DMS114 treated with DMSO at 0.1 percent for 48 hours (cell line): ENCODE data around the gene ATP5PD.
"Not testable (repeated sequence)": the region's sequence is repeated elsewhere in the genome, so short reads cannot be mapped to it uniquely, and the experiment has no call there.

ENCODE experiments used
- DNase-seq: peaks from one replicate; lab custom pipeline; 2025; ENCODE audit not compliant: unreplicated experiment; lab: John Stamatoyannopoulos, UW

ATP5PD gene

GRCh38 chr17:75077496-75078283 is 30.9 kb upstream of the ATP5PD start:
- DNase-seq = no peak

DNA sequence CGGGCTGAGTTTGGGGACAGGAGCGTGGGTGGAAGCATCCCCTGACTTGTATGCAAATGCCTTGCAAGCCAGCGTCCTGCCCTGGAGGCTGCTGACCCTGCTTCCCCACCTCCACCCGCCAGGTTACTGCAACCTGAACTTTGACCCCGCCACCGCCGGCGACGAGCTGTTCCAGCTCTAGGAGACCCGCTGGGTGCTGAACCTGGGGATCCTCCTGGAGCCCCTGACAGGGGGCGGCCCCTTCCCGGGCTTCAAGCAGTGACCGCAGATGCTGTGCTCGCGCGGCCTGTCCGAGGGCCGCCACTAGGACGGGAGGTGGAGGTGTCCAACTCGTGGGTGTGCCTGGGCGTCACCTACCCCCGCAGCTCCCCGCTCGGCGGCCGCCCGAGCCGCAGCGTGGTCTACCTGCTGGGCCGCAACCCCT is 30.3 kb upstream of the ATP5PD start:
- DNase-seq = no peak

GRCh38 chr17:75075597-75076336 is 29.0 kb upstream of the ATP5PD start:
- DNase-seq = no peak

GRCh38 chr17:75074532-75074931 is 27.8 kb upstream of the ATP5PD start:
- DNase-seq = no peak

- no peak for DNase-seq
Measured at GRCh38 chr17:75073618-75074047, 26.9 kb upstream of the ATP5PD start.

DNA sequence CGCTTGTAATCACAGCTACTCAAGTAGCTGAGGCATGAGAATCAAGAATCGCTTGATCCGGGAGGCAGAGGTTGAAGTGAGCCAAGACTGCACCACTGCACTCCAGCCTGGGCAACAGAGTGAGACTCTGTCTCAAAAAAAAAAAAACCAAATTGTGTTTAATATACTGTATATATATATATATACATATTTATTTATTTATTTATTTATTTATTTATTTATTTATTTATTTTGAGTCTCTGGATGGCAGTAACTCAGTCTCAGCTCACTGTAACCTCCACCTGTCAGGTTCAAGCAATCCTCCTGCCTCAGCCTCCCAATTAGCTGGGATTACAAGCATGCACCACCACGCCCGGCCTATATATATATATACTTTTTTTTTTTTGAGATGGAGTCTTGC is 26.1 kb upstream of the ATP5PD start:
- DNase-seq = not testable (repeated sequence)

DNA sequence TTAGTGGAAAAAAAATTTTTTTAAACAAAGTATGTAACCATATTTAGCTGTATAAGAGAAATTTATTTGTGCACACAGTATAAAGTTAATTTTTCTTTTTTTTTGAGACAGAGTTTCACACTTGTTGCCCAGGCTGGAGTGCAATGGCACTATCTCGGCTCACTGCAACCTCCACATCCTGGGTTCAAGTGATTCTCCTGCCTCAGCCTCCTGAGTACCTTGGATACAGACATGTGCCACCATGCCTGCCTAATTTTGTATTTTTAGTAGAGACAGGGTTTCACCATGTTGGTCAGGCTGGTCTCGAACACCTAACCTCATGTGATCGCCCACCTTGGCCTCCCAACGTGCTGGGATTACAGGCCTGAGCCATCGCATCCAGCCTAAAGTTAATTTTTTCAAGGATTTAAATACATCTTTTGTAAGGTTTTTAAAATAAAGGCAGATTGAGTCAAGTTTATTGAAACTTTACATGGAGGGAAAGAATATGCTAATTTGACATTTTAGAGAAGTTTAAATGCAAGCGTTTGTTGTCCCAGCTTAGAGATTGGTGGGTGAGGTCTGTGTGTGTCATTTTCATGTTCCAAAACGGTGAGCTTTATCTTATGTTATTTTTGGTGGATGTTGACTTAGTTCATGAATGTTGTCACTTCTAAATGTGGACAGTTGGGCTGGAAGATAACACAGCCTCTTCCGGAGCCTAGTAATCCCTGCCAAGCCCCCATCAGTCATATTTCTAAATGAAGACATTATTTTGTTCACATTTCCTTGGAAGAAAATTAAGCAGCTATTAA is 24.9 kb upstream of the ATP5PD start:
- not testable (repeated sequence) for DNase-seq

DNA sequence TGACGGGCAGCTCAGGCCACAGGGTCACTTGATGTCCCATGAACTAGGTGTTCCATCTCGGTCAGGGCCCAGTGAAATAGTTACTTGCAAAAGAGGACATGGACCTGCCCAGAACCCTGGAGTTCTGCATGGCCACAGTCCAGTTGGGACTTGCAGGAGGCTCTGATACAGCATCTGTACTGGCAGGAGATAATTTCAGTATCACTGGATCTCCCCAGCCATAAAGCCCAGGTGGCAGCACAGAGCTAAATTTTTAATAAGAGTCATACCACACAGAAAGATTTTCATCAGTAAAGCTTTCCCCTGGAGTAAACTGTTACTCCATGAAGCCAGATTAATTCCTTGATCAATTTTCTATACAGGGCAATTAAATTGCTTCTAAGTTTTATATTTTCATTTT is 23.0 kb upstream of the ATP5PD start:
- DNase-seq = peak; percentile 13

- DNase-seq = no peak
Measured at GRCh38 chr17:75068750-75069149, 22.0 kb upstream of the ATP5PD start.

- no peak for DNase-seq
Measured at GRCh38 chr17:75067856-75068255, 21.1 kb upstream of the ATP5PD start.

DNA sequence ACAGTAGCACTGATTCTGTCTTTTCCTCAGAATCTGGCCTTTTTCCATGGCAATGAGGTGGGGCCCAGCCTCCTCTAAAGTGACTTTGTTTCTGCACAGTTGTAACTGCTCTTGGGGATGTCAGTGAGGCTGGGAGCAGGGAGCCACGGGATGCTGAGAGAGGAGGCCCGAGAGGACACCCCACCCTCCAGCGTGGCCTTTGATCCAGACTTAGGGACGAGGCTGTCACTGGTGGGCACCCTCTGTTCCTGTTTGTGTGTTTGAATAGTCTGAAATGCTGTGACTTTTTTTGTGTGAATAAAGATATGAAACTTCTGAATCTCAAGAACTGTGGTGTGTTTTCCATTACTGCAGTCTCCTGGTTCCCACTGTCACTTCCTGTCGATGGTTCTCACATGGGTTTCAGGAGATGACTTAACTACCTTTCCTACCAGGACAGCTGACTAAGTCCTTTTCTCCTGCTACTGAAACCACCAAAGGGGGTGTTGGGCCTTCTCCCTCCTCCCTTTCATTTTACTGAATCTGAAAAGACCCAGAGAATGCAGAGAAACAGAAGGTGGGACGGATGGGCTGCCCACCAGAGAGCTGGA is 18.9 kb upstream of the ATP5PD start:
- no peak for DNase-seq

GRCh38 chr17:75064867-75065561 is 18.2 kb upstream of the ATP5PD start:
- DNase-seq = no peak

DNA sequence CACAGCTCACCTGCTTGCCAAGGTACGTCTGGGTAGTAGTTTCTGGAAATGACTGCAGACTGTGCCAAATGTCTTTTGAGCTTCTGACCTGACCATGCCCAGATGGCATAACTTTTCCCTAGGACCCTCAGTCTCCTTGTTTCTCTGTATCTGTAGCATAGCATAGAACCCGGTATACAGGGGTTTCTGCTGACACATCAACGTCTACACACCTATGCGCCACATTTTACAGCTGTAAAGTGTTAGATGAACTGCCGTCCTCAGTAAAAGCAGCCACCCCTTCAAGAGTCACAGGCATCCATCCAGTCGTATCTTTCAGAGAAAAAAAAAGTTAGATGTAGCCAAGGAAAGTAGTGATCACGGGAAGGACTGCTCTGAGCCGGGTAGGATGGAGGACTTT is 17.7 kb upstream of the ATP5PD start:
- DNase-seq = no peak

GRCh38 chr17:75064040-75064439 is 17.3 kb upstream of the ATP5PD start:
- no peak for DNase-seq

- DNase-seq = no peak
Measured at GRCh38 chr17:75063626-75064025, 16.9 kb upstream of the ATP5PD start.

GRCh38 chr17:75063201-75063600 is 16.4 kb upstream of the ATP5PD start:
- DNase-seq = no peak

DNA sequence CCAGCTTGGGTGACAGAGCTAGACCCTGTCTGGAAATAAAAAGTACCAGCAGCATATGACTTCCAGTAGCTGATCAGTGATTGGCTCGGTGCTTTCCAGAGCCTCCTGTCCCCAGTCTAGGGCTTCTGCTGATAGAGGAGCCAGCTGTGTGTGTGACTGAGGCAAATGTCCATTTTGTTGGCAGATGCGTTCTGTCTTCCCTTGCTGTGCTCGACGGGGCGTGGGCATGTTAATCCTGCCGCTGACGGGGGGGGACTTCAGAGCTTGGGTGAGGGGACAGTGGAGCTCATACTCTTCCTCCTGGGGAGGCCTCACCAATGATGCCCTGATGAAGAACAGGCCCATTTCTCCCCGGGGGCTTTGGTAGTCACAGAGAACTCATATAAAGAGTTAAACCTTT is 14.8 kb upstream of the ATP5PD start:
- DNase-seq = no peak

- no peak for DNase-seq
Measured at GRCh38 chr17:75061055-75061438, 14.3 kb upstream of the ATP5PD start.

GRCh38 chr17:75060434-75061054 is 13.8 kb upstream of the ATP5PD start:
- no peak for DNase-seq
